GM18517 (cell line): Measurements from ENCODE around the gene FGG.

Source experiments
- ATAC-seq: cut with Tn5 transposase; IDR thresholded peaks from one replicate; pipeline ENCODE4 v1.9.1; 2021; ENCODE audit warnings: mild to moderate bottlenecking, moderate library complexity; ENCODE audit not compliant: unreplicated experiment

FGG gene

DNA sequence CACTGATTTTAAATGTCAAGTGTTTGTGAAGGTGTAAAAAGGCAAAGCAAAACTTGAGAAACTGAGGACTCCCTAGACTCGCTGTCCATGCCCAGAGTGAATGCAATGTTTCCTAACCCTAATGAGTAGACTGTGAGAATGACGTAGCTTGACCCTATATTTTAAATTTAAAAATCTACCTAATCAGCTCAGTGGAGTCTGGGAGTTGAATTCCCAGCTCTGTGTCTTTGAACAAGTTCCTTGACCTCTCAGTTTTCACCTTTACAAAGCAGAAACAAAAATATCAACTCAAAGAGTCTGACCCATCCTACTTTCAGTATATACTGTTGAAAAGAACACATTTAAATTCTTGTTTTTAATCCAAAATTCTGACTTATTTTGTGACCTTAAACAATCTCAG, 24.3 kb downstream of the FGG start:
- no peak for ATAC-seq

- no peak for ATAC-seq
These were observed 26.0 kb downstream of the FGG start for GRCh38 chr4:154586296-154587033.

- no peak for ATAC-seq
These were observed 27.0 kb downstream of the FGG start for GRCh38 chr4:154585369-154586018.

GRCh38 chr4:154584259-154584658, 28.2 kb downstream of the FGG start:
- no peak for ATAC-seq

DNA sequence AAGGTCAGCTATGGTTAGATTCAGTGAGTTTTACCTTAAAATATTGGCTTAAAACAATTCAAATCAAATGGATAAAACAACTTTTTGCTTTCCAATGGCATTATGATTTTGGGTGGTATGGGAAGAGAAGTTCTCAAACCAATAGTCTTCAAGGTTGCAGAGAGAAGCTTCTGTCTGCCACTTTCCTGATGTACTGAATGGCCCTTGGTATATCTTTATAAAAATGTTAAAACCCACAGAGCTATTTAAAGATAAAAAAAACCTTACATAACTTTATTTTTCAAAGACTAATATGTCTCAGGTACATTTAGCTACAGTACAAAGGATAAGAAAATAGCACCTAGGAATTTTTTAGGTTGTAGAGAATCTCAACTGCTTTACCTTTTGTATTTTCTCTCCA, 28.8 kb downstream of the FGG start:
- ATAC-seq = no peak

GRCh38 chr4:154583230-154583629, 29.2 kb downstream of the FGG start:
- no peak for ATAC-seq

DNA sequence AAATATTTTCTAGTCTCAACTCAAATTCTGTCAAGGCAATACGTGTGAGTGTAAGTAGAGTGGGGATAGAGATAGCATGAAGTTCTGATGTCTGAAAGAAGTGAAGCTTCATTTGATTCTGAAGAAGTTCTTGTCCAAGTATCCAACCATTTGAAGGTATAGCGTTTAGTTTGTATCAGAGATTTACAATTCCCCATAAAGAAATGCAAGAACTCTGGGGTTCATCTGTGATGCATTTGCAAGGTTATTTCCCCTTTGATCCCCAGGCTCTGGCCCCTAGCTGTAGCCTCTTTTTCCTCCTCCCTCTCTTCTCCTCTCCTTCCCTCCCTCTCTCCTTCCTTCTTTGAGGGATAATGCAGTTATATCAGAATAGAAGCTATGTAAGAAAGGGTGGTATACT, 29.7 kb downstream of the FGG start:
- ATAC-seq = no peak

DNA sequence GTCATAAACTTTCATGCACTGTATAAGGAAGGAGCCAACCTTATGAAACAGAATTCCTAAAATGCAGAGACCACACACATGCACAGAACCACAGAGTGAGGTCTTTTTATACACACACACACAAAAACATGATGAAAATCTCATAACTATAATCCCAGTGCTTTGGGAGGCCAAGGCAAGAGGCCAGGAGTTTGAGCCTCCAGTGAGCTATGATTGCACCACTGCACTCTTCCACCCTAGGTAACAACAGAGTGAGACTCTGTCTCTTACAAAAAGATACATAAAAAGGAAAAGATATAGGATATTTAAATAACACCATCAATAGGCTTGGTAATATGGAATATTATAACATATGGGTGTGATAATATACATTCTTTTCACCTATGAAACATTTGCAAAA, 32.5 kb downstream of the FGG start:
- no peak for ATAC-seq

DNA sequence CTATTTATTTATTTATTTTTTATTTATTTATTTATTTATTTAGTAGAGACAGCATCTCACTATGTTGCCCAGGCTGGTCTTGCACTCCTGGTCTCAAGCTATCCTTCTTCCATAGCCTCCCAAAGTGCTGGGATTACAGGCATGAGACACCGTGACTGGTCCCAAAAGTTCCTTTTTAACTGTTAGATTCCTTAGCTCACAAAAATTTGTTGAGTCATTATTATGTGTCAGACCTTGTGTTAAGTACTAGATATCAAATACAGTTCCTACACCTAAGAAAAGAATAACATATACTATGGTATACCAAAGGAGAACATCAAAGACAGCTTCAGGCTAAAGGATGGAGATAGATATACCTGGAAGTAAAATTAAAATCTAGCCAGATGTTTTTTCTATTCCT, 33.5 kb downstream of the FGG start:
- ATAC-seq = no peak

GRCh38 chr4:154577324-154577723, 35.1 kb downstream of the FGG start:
- no peak for ATAC-seq

GRCh38 chr4:154574311-154574710, 38.1 kb downstream of the FGG start:
- no peak for ATAC-seq

GRCh38 chr4:154573190-154573870, 39.1 kb downstream of the FGG start:
- ATAC-seq = no peak

GRCh38 chr4:154569584-154569983, 42.9 kb downstream of the FGG start:
- no peak for ATAC-seq

GRCh38 chr4:154569028-154569427, 43.4 kb downstream of the FGG start:
- ATAC-seq = no peak

- ATAC-seq = no peak
These were observed 45.7 kb downstream of the FGG start for GRCh38 chr4:154566639-154567204.

- ATAC-seq = no peak
These were observed 46.8 kb downstream of the FGG start for GRCh38 chr4:154565704-154566103.

DNA sequence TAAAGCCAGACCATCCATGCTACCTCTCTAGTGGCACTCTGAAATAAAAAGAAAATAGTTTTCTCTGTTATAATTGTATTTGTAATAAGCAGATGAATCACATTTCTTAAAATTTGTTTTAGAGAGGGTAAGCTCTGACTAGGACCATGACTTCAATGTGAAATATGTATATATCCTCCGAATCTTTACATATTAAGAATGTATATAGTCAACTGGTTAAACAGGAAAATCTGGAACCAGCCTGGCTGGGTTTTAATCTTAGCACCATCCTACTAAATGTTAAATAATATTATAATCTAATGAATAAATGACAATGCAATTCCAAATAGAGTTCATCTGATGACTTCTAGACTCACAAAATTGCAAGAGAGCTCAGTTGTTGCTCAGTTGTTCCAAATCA, 48.1 kb downstream of the FGG start:
- no peak for ATAC-seq

DNA sequence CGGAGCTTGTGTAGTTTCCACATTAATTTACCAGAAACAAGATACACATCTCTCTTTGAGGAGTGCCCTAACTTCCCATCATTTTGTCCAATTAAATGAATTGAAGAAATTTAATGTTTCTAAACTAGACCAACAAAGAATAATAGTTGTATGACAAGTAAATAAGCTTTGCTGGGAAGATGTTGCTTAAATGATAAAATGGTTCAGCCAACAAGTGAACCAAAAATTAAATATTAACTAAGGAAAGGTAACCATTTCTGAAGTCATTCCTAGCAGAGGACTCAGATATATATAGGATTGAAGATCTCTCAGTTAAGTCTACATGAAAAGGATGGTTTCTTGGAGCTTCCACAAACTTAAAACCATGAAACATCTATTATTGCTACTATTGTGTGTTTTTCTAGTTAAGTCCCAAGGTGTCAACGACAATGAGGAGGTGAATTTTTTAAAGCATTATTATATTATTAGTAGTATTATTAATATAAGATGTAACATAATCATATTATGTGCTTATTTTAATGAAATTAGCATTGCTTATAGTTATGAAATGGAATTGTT, 49.7 kb downstream of the FGG start, which contains the start of gene FGB:
TSS of gene FGB (plus strand) at position 315 of the 558 bp plus-strand sequence. CDS start at position 323, 8 bp downstream.
- ATAC-seq = no peak

DNA sequence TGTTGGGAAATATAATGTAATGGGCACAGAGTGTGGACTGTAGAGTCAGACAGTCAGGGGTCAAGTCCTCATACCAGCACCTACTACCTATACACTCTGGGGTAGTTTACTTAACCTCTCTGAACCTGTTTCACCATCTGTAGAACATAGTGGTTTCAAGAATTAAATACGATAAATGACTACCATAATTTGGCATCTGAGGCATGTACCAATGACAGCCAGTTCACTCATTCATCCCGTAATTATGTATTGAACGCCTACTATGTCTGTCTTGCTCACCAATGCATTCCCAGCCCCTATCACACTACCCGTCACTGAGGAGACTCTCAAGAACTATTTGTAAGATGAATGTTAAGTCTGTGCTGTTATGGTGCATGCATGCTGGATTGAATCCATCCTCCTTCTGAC, 51.6 kb downstream of the FGG start:
- no peak for ATAC-seq

- ATAC-seq = no peak
These were observed 52.0 kb downstream of the FGG start for GRCh38 chr4:154560419-154560801.
